Testis (tissue), 3 donors: ENCODE measurements around the gene FRMD4B. TPM values are rescaled to one million over a fixed set of nuclear protein-coding genes. Genes with fewer than 3 reads are reported as not detected.

Experiments used
- DNase-seq: peaks from one replicate; pipeline ENCODE4 v3.0.0-alpha.2; 2019
- H3K27ac ChIP-seq, 2 donors: fragments of 200-600 bp; sonication (generic); one replicate each; pipeline ENCODE4 v1.5.1; 2019
- H3K27me3 ChIP-seq: fragments of 200-600 bp; sonication (generic); one replicate; pipeline ENCODE4 v1.5.1; 2019
- H3K36me3 ChIP-seq: fragments of 200-600 bp; sonication (generic); one replicate; pipeline ENCODE4 v1.5.1; 2017; ENCODE audit warnings: low read depth; ENCODE audit errors: missing control alignments
- H3K4me1 ChIP-seq: fragments of 200-600 bp; sonication (generic); one replicate; pipeline ENCODE4 v1.5.1; 2019
- H3K4me3 ChIP-seq, 2 donors: fragments of 200-600 bp; sonication (generic); one replicate each; pipeline ENCODE4 v1.5.1; 2017 to 2019
- H3K9me3 ChIP-seq: fragments of 200-600 bp; sonication (generic); one replicate; pipeline ENCODE4 v1.5.1; 2017
- POLR2A ChIP-seq: fragments of 450-650 bp; IDR thresholded peaks from one replicate; pipeline ENCODE4 v1.6.1; 2017; ENCODE audit warnings: antibody characterized with exemption, mild to moderate bottlenecking, moderate library complexity
- WGBS, 2 donors: methylation state at CpG; one replicate each; pipeline ENCODE4 v1.1.5; 2018; 5-methylcytosine and 5-hydroxymethylcytosine counted together
- intact Hi-C: fragments of 100-400 bp; cut with DNase I; formaldehyde crosslinking; loops from one replicate; pipeline ENCODE4 v1.15.1; 2023; ENCODE audit warnings: low total_unique reads
- polyA plus RNA-seq: library from polyadenylated mRNA; stranded (reverse); fragments of 350-450 nt; fragmentation: Illumina TruSeq; extraction: RNeasy Lipid Tissue Mini Kit (QIAGEN cat#74804); gene quantifications from one replicate; pipeline ENCODE4 v1.2.3, GENCODE V29; 2014; ENCODE audit warnings: low read depth, low replicate concordance; ENCODE audit not compliant: insufficient read depth
- total RNA-seq, 2 donors: library from RNA; depleted of rRNA; stranded (reverse); fragments of >200 nt; gene quantifications; one replicate each; pipeline ENCODE4 v1.2.3, GENCODE V29; 2016
- TF ChIP-seq, protein P1 (sequence below), 3 experiments: fragments of 450-650 bp in 2 of 3; fragments of 200-600 bp in 1 of 3; sonication (generic) in 1 of 3; IDR thresholded peaks; one replicate each; pipeline ENCODE4 v1.5.1; 2016 to 2019; ENCODE audit warnings: antibody characterized with exemption in 3 of 3, mild to moderate bottlenecking in 2 of 3, moderate library complexity in 1 of 3

The FRMD4B gene
- total and polyA plus RNA-seq, 3 donors from 2014 or later: 10.2 to 17.8 (median 13.7) TPM

DNA sequence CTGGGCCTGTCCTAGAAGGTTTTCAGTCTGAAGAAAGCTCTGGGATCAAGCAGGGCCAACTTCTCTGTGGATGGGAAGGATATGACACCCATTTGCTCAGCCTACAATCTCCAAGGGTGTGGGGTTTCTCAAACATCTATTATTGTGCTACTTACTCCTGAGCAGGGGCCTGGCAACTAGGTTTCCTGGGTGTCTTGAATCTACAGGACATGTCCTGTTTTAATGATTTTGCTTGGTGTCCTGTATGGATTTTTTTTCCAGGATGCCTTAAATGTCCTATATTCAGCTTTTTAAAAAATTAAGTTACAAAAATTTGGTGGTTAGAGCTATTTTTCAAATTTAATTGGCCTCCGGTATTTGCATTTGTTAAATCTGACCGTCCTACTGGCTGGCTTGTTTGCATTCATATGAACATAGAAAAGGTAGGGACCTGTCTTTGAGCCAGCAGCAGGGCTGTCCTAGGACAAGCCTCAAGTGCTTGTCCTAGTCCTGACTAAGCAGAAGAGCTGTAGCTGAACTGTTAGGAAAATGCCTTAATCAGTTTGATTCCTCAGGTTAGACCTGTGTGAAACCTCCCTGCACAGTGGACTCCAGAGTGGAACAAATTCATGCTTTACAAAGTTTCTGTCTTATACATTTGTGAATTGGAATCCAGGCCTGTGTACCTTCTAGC, 223.4 kb downstream of the FRMD4B start:
- DNase-seq: no peak
- Histone ChIP-seq H3K36me3 (no peaks in the 10 kb centered on the region), H3K4me3 (no peak overlapping the region), H3K27me3 (no peaks in the 10 kb centered on the region), H3K9me3 (no peaks in the 10 kb centered on the region), H3K27ac (no peak overlapping the region), H3K4me1 (no peaks in the 10 kb centered on the region)
- TF ChIP-seq, protein P1, sequence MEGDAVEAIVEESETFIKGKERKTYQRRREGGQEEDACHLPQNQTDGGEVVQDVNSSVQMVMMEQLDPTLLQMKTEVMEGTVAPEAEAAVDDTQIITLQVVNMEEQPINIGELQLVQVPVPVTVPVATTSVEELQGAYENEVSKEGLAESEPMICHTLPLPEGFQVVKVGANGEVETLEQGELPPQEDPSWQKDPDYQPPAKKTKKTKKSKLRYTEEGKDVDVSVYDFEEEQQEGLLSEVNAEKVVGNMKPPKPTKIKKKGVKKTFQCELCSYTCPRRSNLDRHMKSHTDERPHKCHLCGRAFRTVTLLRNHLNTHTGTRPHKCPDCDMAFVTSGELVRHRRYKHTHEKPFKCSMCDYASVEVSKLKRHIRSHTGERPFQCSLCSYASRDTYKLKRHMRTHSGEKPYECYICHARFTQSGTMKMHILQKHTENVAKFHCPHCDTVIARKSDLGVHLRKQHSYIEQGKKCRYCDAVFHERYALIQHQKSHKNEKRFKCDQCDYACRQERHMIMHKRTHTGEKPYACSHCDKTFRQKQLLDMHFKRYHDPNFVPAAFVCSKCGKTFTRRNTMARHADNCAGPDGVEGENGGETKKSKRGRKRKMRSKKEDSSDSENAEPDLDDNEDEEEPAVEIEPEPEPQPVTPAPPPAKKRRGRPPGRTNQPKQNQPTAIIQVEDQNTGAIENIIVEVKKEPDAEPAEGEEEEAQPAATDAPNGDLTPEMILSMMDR (IDR thresholded peaks at IDR 0.05): no peak
- TF ChIP-seq POLR2A: no peak
- 86 to 91% methylated on average over 2 of the region's 2 CpGs for WGBS, 2 donors
- intact Hi-C loops: loop anchor here (10.0 kb wide), 3 partner anchors 132 to 512 kb away; no protein-coding TSS in a partner anchor

DNA sequence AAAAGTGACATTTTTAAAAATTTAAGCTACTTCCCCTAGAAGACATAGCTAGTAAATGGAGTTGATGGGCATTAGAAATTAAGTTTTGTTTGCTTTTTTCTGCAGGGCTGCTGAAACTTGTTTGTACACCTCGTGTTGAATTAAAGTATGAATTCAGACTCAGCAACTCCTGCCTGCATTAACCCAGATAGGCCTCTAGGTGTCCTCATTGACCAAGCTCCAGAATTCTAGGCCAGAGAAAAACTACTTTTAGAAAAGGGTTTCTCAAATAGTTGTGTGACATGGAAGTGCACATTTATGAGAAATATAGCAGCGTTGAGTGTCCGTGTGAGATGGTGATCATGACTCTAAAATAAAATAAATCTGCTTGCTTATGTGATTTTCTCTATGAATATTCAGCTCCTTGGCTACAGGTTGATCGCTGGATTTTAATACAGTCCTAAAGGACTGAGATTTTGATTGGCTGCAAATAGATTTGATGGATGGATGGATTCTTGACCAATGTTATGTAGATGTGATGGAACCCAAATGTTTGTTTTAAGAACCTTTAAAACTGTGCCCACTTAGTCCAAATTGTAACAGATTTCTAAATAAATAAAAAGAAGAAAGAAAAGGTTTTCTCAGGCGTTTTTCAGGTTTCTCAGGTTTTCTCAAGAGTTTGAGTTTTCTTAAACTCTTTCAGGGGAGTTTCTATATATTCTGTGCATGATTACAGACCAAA, 224.1 kb downstream of the FRMD4B start:
- no peaks in the 10 kb centered on the region for H3K9me3 ChIP-seq
- no peaks in the 10 kb centered on the region for H3K4me1 ChIP-seq
- no peaks in the 10 kb centered on the region for H3K36me3 ChIP-seq
- intact Hi-C loops: loop anchor here (10.0 kb wide), 3 partner anchors 133 to 513 kb away; no protein-coding TSS in a partner anchor
- no peak for TF ChIP-seq POLR2A
- TF ChIP-seq, protein P1 (IDR thresholded peaks at IDR 0.05): peak; percentile 85 to 95 (median 92)
- H3K27me3 ChIP-seq: no peaks in the 10 kb centered on the region
- H3K27ac ChIP-seq: no peak overlapping the region
- peak; percentile 45 for DNase-seq
- H3K4me3 ChIP-seq: no peak overlapping the region
- 31 to 32% methylated on average over 5 of the region's 5 CpGs for WGBS, 2 donors

DNA sequence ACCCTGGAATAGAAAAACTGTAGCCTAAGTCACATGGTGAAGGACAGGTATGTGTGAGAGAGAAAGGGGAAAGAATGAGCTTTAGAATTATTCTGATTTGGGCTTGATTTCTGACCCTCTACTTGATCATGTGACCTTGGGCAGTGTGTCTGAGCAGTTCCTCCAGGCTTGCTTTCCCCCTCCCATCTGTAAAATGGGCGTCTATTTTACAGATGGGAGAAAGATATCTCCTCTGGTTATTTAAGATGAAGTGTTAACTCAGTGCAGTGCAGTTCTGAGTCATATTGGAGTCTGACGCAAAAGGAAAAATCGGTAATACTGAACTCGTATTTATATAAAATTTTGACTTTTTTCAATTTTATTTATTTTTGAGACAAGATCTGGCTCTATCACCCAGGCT, 225.4 kb downstream of the FRMD4B start:
- Histone ChIP-seq H3K4me1 (no peaks in the 10 kb centered on the region), H3K27ac (no peak overlapping the region), H3K9me3 (no peaks in the 10 kb centered on the region), H3K4me3 (no peak overlapping the region), H3K36me3 (no peaks in the 10 kb centered on the region), H3K27me3 (no peaks in the 10 kb centered on the region)
- intact Hi-C loops: loop anchor here (10.0 kb wide), 3 partner anchors 134 to 514 kb away; no protein-coding TSS in a partner anchor
- 61 to 69% methylated on average over 4 of the region's 4 CpGs for WGBS, 2 donors
- DNase-seq: no peak
- no peak for TF ChIP-seq POLR2A
- TF ChIP-seq, protein P1 (IDR thresholded peaks at IDR 0.05): no peak

DNA sequence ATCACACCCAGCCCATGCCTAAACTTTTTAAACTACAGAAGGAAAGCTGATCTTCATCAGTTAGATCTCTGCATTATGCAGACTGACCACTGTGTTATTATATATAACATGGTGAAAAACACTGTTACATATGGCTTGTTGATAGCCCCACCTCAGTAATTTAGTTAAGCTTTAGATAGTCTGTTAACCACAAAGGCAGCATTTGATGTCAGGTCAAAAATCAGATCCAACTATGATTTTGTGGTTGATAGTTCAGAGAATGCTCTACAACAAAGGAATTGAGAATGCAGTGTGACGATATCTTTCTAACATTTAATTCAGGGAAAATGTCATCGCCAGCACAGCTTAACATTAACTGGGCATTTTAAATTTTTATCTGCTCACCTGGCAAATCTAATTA, 225.8 kb downstream of the FRMD4B start:
- DNase-seq: no peak
- WGBS, 2 donors: 83 to 87% methylated on average over 2 of the region's 2 CpGs
- Histone ChIP-seq H3K9me3 (no peaks in the 10 kb centered on the region), H3K27ac (no peak overlapping the region), H3K36me3 (no peaks in the 10 kb centered on the region), H3K4me1 (no peaks in the 10 kb centered on the region), H3K4me3 (no peak overlapping the region), H3K27me3 (no peaks in the 10 kb centered on the region)
- TF ChIP-seq POLR2A: no peak
- TF ChIP-seq, protein P1 (IDR thresholded peaks at IDR 0.05): no peak
- intact Hi-C loops: loop anchor here (10.0 kb wide), 3 partner anchors 135 to 515 kb away; no protein-coding TSS in a partner anchor
